A673 (cell line): ENCODE data around the gene SURF6. TPM values are rescaled to one million over a fixed set of nuclear protein-coding genes. Genes with fewer than 3 reads are reported as not detected.

Source experiments
- BruUV-seq: library from RNA; stranded (reverse); fragments of 400-500 nt; replicated peaks from 2 replicates; lab custom pipeline; 2021; lab: Mats Ljungman, UMichigan
- CTCF ChIA-PET: fragments of 300-600 bp; sonication (Branson Sonifier 250); formaldehyde crosslinking; loops from one replicate; lab custom pipeline; 2022; ENCODE audit warnings: antibody characterized with exemption; lab: Charles Lee
- POLR2A ChIA-PET: fragments of 300-600 bp; sonication (Branson Sonifier 250); formaldehyde crosslinking; loops from one replicate; lab custom pipeline; 2022; ENCODE audit warnings: antibody characterized with exemption; ENCODE audit not compliant: low non-redundant PET; lab: Charles Lee
- DNase-seq: peaks from one replicate; pipeline ENCODE4 v3.0.0-alpha.2; 2015; ENCODE audit warnings: low spot score
- H3K27ac ChIP-seq: fragments of 200-600 bp; sonication (generic); 2 replicates; pipeline ENCODE4 v1.5.1; 2016; ENCODE audit warnings: mixed run types, low read depth, mild to moderate bottlenecking, mixed read lengths, antibody characterized with exemption, low read length; ENCODE audit not compliant: poor library complexity, severe bottlenecking
- H3K27me3 ChIP-seq: fragments of 200-600 bp; sonication (generic); replicated peaks from 2 replicates; pipeline ENCODE4 v1.6.1; 2017; ENCODE audit warnings: mixed run types, low read depth, mild to moderate bottlenecking, mixed read lengths, antibody characterized with exemption, low read length; ENCODE audit not compliant: insufficient read depth, poor library complexity
- H3K36me3 ChIP-seq: fragments of 200-600 bp; sonication (generic); 2 replicates; pipeline ENCODE4 v1.6.1; 2016; ENCODE audit warnings: mixed run types, mild to moderate bottlenecking, mixed read lengths, antibody characterized with exemption, low read length; ENCODE audit not compliant: insufficient read depth, poor library complexity, severe bottlenecking
- H3K4me1 ChIP-seq: fragments of 200-600 bp; sonication (generic); 2 replicates; pipeline ENCODE4 v1.6.1; 2017; ENCODE audit warnings: mixed run types, mild to moderate bottlenecking, mixed read lengths, antibody characterized with exemption, low read length; ENCODE audit not compliant: insufficient read depth, poor library complexity, severe bottlenecking
- H3K4me3 ChIP-seq: fragments of 200-600 bp; sonication (generic); 2 replicates; pipeline ENCODE4 v1.5.1; 2016; ENCODE audit warnings: low read depth, mixed run types, mild to moderate bottlenecking, mixed read lengths, low read length; ENCODE audit not compliant: poor library complexity, severe bottlenecking
- H3K9me3 ChIP-seq: fragments of 200-600 bp; sonication (generic); 2 replicates; pipeline ENCODE4 v1.6.1; 2016; ENCODE audit warnings: mixed run types, low read depth, mild to moderate bottlenecking, mixed read lengths, antibody characterized with exemption, low read length; ENCODE audit not compliant: poor library complexity, severe bottlenecking
- CTCF ChIP-seq: fragments of 300-800, 200-600 bp; sonication (generic); conservative IDR thresholded peaks from 2 replicates; pipeline ENCODE4 v1.5.1; 2017; ENCODE audit warnings: low read depth, mild to moderate bottlenecking, antibody characterized with exemption, low read length, moderate library complexity, mixed read lengths
- EZH2 ChIP-seq: fragments of 200-600 bp; sonication (generic); IDR thresholded peaks from 2 replicates; pipeline ENCODE4 v1.6.1; 2017; ENCODE audit warnings: borderline replicate concordance, low read depth, mild to moderate bottlenecking, mixed read lengths, antibody characterized with exemption, low read length; ENCODE audit not compliant: poor library complexity, severe bottlenecking
- intact Hi-C: fragments of 100-400 bp; cut with micrococcal nuclease; formaldehyde crosslinking; loops from one replicate; pipeline ENCODE4 v1.10.0; 2022; ENCODE audit not compliant: unreplicated experiment
- total RNA-seq: library from RNA; stranded (reverse); gene quantifications from 2 replicates; pipeline ENCODE4 v1.2.3, GENCODE V29; 2021

Gene SURF6
- total RNA-seq, 1 experiment from 2014 or later = 36.6 TPM

- Histone ChIP-seq H3K4me3 (peak overlapping the region; percentile 98), H3K4me1 (peaks cover 19% of the 10 kb centered on the region), H3K9me3 (no peaks in the 10 kb centered on the region), H3K36me3 (peaks cover 71% of the 10 kb centered on the region), H3K27ac (peak overlapping the region; percentile 99), H3K27me3 (no peaks in the 10 kb centered on the region)
- ChIA-PET POLR2A (interaction anchor here (0.6 to 0.8 kb wide), 2 partner anchors 19 to 205 kb away, joined by 3 to 6 read pairs; no protein-coding TSS in a partner anchor), CTCF (no interaction called here)
- BruUV-seq = TSS peak; percentile 74
- intact Hi-C loops = no loop called here
- DNase-seq = no peak
- TF ChIP-seq EZH2 = no peak
- TF ChIP-seq CTCF = no peak
Measured at GRCh38 chr9:133348718-133349573, 13.0 kb upstream of the SURF6 start.

GRCh38 chr9:133347985-133348717 lies 12.2 kb upstream of the SURF6 start, which contains the start of the genes MED22 and RPL7A:
Gene MED22 (minus strand): TSS chr9:133348131. CDS start chr9:133346662, 1,469 bp downstream.
Gene RPL7A (plus strand): TSS chr9:133348218. CDS start chr9:133348244, 26 bp downstream.
- no peak for TF ChIP-seq EZH2
- no peak for TF ChIP-seq CTCF
- Histone ChIP-seq H3K27me3 (no peaks in the 10 kb centered on the region), H3K4me3 (peak within 1 kb of the TSS; percentile 98), H3K36me3 (peaks cover 75% of the 10 kb centered on the region), H3K4me1 (peaks cover 19% of the 10 kb centered on the region), H3K9me3 (no peaks in the 10 kb centered on the region), H3K27ac (peak within 1 kb of the TSS; percentile 99)
- CTCF ChIA-PET = no interaction called here
- peak; percentile 97 for DNase-seq
- POLR2A ChIA-PET = interaction anchor here (0.5 to 0.8 kb wide), 8 partner anchors 19 to 405 kb away, joined by 3 to 15 read pairs (median 4); partner anchors contain the start of genes CACFD1 and GTF3C5
- intact Hi-C loops = loop anchor here (1.0 kb wide), 1 partner anchor 12 kb away; the partner anchor contains the start of gene SURF6
- no TSS peak for BruUV-seq

DNA sequence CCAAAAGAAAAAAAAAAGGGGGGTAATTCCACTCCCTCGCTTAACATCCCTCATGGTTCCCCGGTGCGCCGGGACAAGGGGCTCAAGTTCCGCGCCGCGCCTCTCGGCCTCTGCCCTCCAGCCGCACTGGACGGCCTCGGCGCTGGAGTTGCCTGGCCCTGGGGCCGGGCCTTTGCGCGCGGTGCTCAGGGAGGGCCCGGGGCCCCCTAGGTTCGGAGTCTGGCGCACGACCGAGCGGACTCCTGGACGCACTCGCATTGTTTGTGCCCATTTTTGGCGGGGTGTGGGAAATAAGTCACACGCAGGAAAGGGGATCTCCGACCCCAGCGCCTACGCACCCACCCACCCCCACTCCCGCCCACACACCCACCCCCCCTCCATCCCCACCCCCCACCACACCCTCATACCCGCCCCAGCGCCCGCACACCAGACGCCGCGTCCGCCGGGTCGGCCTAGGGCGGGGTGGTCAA lies 11.6 kb upstream of the SURF6 start:
- peaks cover 79% of the 10 kb centered on the region for H3K36me3 ChIP-seq
- ChIA-PET CTCF (no interaction called here), POLR2A (interaction anchor here (0.5 to 0.8 kb wide), 6 partner anchors 28 to 405 kb away, joined by 3 to 15 read pairs (median 4); partner anchors contain the start of genes CACFD1 and GTF3C5)
- H3K27ac ChIP-seq = peak overlapping the region; percentile 99
- peak; percentile 51 for DNase-seq
- intact Hi-C loops = loop anchor here (1.0 kb wide), 1 partner anchor 11 kb away; the partner anchor contains the start of gene SURF6
- TF ChIP-seq CTCF (0 out of 2 replicates have a peak, but pooled peaks have one; percentile 16), EZH2 (no peak)
- no peaks in the 10 kb centered on the region for H3K9me3 ChIP-seq
- no TSS peak for BruUV-seq
- H3K27me3 ChIP-seq = no peaks in the 10 kb centered on the region
- peaks cover 19% of the 10 kb centered on the region for H3K4me1 ChIP-seq
- H3K4me3 ChIP-seq = peak overlapping the region; percentile 98
